A673 (cell line): ENCODE data around the gene TRIM72. TPM values are rescaled to one million over a fixed set of nuclear protein-coding genes. Genes with fewer than 3 reads are reported as not detected.

Experiments
- total RNA-seq: library from RNA; stranded (reverse); gene quantifications from 2 replicates; pipeline ENCODE4 v1.2.3, GENCODE V29; 2021

Gene TRIM72
- total RNA-seq, 1 experiment from 2014 or later = 0.04 TPM

Other genes starting within 250 kb of the TRIM72 start
- gene HSD3B7, start 228.9 kb upstream of the TRIM72 start, total RNA-seq = 0.85 and 0.95 TPM in 2 replicates
- gene STX1B, start 203.5 kb upstream of the TRIM72 start, total RNA-seq = 0.62 and 1.1 TPM in 2 replicates
- gene STX4, start 180.6 kb upstream of the TRIM72 start, total RNA-seq = 31.2 and 35.1 TPM in 2 replicates
- gene ZNF668, start 139.9 kb upstream of the TRIM72 start, total RNA-seq = 16.5 and 19.8 TPM in 2 replicates
- 26.6 and 27.9 TPM in 2 replicates for gene ZNF646, start 139.7 kb upstream of the TRIM72 start, total RNA-seq
- 3.1 and 4.0 TPM in 2 replicates for gene PRSS53, start 125.2 kb upstream of the TRIM72 start, total RNA-seq
- gene VKORC1, start 119.3 kb upstream of the TRIM72 start, total RNA-seq = 85.0 and 98.3 TPM in 2 replicates
- gene BCKDK, start 105.7 kb upstream of the TRIM72 start, total RNA-seq = 36.6 and 40.6 TPM in 2 replicates
- 65.4 and 70.6 TPM in 2 replicates for gene KAT8, start 96.5 kb upstream of the TRIM72 start, total RNA-seq
- not detected in 2 replicates for gene PRSS8, start 78.4 kb upstream of the TRIM72 start, total RNA-seq
- gene PRSS36, start 64.1 kb upstream of the TRIM72 start, total RNA-seq = 0.41 and 0.72 TPM in 2 replicates
- 1,134 and 1,264 TPM in 2 replicates for gene FUS, start 34.0 kb upstream of the TRIM72 start, total RNA-seq
- 1.8 and 2.0 TPM in 2 replicates for gene PYCARD, start 11.4 kb upstream of the TRIM72 start, total RNA-seq
- gene PYDC1, start 3.0 kb downstream of the TRIM72 start, total RNA-seq = not detected in 2 replicates
- 0.35 and 0.92 TPM in 2 replicates for gene ITGAM, start 45.9 kb downstream of the TRIM72 start, total RNA-seq
- gene ITGAX, start 141.1 kb downstream of the TRIM72 start, total RNA-seq = 0.46 TPM in 1 of 2 replicates, not detected in the other
- not detected in 2 replicates for gene ITGAD, start 179.2 kb downstream of the TRIM72 start, total RNA-seq
- gene COX6A2, start 214.2 kb downstream of the TRIM72 start, total RNA-seq = not detected in 2 replicates
- gene ZNF843, start 228.7 kb downstream of the TRIM72 start, total RNA-seq = 0.32 and 0.81 TPM in 2 replicates
- 7.4 and 8.8 TPM in 2 replicates for gene ARMC5, start 245.4 kb downstream of the TRIM72 start, total RNA-seq